Adipocyte (in vitro differentiated cells): ENCODE results near the gene CLASP2.

ENCODE experiments used
- DNase-seq: peaks from one replicate; pipeline ENCODE4 v3.0.0-alpha.2; 2015; ENCODE audit warnings: low read depth
- H3K27me3 ChIP-seq: replicated peaks from 2 replicates; pipeline ENCODE4 v1.7.0; 2013; ENCODE audit warnings: mild to moderate bottlenecking, low read length, moderate library complexity; ENCODE audit not compliant: control insufficient read depth, insufficient read depth
- H3K36me3 ChIP-seq: 2 replicates; pipeline ENCODE4 v1.7.0; 2013; ENCODE audit warnings: low read length, mild to moderate bottlenecking, moderate library complexity; ENCODE audit not compliant: control insufficient read depth, insufficient read depth, severe bottlenecking
- H3K4me1 ChIP-seq: 2 replicates; pipeline ENCODE4 v1.7.0; 2013; ENCODE audit warnings: mild to moderate bottlenecking, low read length, moderate library complexity; ENCODE audit not compliant: control insufficient read depth, insufficient read depth
- H3K4me3 ChIP-seq: 2 replicates; pipeline ENCODE4 v1.7.0; 2013; ENCODE audit warnings: mild to moderate bottlenecking, low read length, moderate library complexity
- H3K9ac ChIP-seq: 2 replicates; pipeline ENCODE4 v1.7.0; 2013; ENCODE audit warnings: mild to moderate bottlenecking, low read length, moderate library complexity
- H3K9me3 ChIP-seq: 2 replicates; pipeline ENCODE4 v1.7.0; 2013; ENCODE audit warnings: mild to moderate bottlenecking, low read length, moderate library complexity; ENCODE audit not compliant: control insufficient read depth

Gene CLASP2

GRCh38 chr3:33541918-33542317, 176.1 kb downstream of the CLASP2 start:
- H3K4me3 ChIP-seq: no peak overlapping the region
- H3K9ac ChIP-seq: no peak overlapping the region
- H3K27me3 ChIP-seq: no peaks in the 10 kb centered on the region
- peaks cover 49% of the 10 kb centered on the region for H3K36me3 ChIP-seq
- peak; percentile 2 for DNase-seq
- H3K9me3 ChIP-seq: no peaks in the 10 kb centered on the region
- H3K4me1 ChIP-seq: no peaks in the 10 kb centered on the region

- no peak overlapping the region for H3K4me3 ChIP-seq
- H3K9me3 ChIP-seq: no peaks in the 10 kb centered on the region
- H3K9ac ChIP-seq: no peak overlapping the region
- H3K36me3 ChIP-seq: peaks cover 63% of the 10 kb centered on the region
- no peak for DNase-seq
- H3K27me3 ChIP-seq: no peaks in the 10 kb centered on the region
- no peaks in the 10 kb centered on the region for H3K4me1 ChIP-seq
Measured at GRCh38 chr3:33538678-33539339, 179.2 kb downstream of the CLASP2 start.

- Histone ChIP-seq H3K4me3 (no peak overlapping the region), H3K9me3 (no peaks in the 10 kb centered on the region), H3K36me3 (peaks cover 68% of the 10 kb centered on the region), H3K27me3 (no peaks in the 10 kb centered on the region), H3K4me1 (no peaks in the 10 kb centered on the region), H3K9ac (no peak overlapping the region)
- no peak for DNase-seq
Measured at GRCh38 chr3:33537133-33537532, 180.9 kb downstream of the CLASP2 start.

GRCh38 chr3:33526787-33527186, 191.3 kb downstream of the CLASP2 start:
- H3K9ac ChIP-seq: no peak overlapping the region
- H3K36me3 ChIP-seq: peaks cover 38% of the 10 kb centered on the region
- H3K4me3 ChIP-seq: peak overlapping the region; percentile 20
- peaks cover 61% of the 10 kb centered on the region for H3K9me3 ChIP-seq
- H3K4me1 ChIP-seq: no peaks in the 10 kb centered on the region
- H3K27me3 ChIP-seq: no peaks in the 10 kb centered on the region
- DNase-seq: no peak

- DNase-seq: no peak
- Histone ChIP-seq H3K36me3 (peaks cover 23% of the 10 kb centered on the region), H3K9ac (no peak overlapping the region), H3K4me1 (no peaks in the 10 kb centered on the region), H3K9me3 (peaks cover 49% of the 10 kb centered on the region), H3K4me3 (no peak overlapping the region), H3K27me3 (no peaks in the 10 kb centered on the region)
Measured at GRCh38 chr3:33525232-33525631, 192.8 kb downstream of the CLASP2 start.

GRCh38 chr3:33523093-33523667, 194.9 kb downstream of the CLASP2 start:
- H3K9me3 ChIP-seq: peaks cover 41% of the 10 kb centered on the region
- no peak for DNase-seq

GRCh38 chr3:33521736-33522135, 196.3 kb downstream of the CLASP2 start:
- Histone ChIP-seq H3K9ac (no peak overlapping the region), H3K4me3 (no peak overlapping the region), H3K36me3 (peaks cover 19% of the 10 kb centered on the region), H3K4me1 (no peaks in the 10 kb centered on the region), H3K27me3 (no peaks in the 10 kb centered on the region), H3K9me3 (peaks cover 33% of the 10 kb centered on the region)
- DNase-seq: no peak

More at GRCh38 chr3:33523093-33523667, 194.9 kb downstream of the CLASP2 start:
- no peak overlapping the region for H3K4me3 ChIP-seq
- no peak overlapping the region for H3K9ac ChIP-seq
- H3K4me1 ChIP-seq: no peaks in the 10 kb centered on the region
- no peaks in the 10 kb centered on the region for H3K27me3 ChIP-seq
- peaks cover 19% of the 10 kb centered on the region for H3K36me3 ChIP-seq

GRCh38 chr3:33513262-33513863, 204.7 kb downstream of the CLASP2 start:
- Histone ChIP-seq H3K4me1 (peaks cover 7% of the 10 kb centered on the region), H3K4me3 (no peak overlapping the region), H3K36me3 (peaks cover 40% of the 10 kb centered on the region), H3K27me3 (no peaks in the 10 kb centered on the region), H3K9ac (no peak overlapping the region), H3K9me3 (no peaks in the 10 kb centered on the region)
- DNase-seq: no peak

- Histone ChIP-seq H3K4me1 (peaks cover 3% of the 10 kb centered on the region), H3K27me3 (no peaks in the 10 kb centered on the region), H3K9ac (no peak overlapping the region), H3K9me3 (no peaks in the 10 kb centered on the region), H3K4me3 (no peak overlapping the region), H3K36me3 (peaks cover 37% of the 10 kb centered on the region)
- DNase-seq: no peak
Measured at GRCh38 chr3:33505027-33505426, 213.0 kb downstream of the CLASP2 start.

- H3K9ac ChIP-seq: no peak overlapping the region
- no peaks in the 10 kb centered on the region for H3K27me3 ChIP-seq
- peaks cover 38% of the 10 kb centered on the region for H3K36me3 ChIP-seq
- no peak for DNase-seq
- H3K4me3 ChIP-seq: no peak overlapping the region
- H3K4me1 ChIP-seq: no peaks in the 10 kb centered on the region
- no peaks in the 10 kb centered on the region for H3K9me3 ChIP-seq
Measured at GRCh38 chr3:33496449-33496848, 221.6 kb downstream of the CLASP2 start.

- DNase-seq: no peak
- no peak overlapping the region for H3K4me3 ChIP-seq
Measured at GRCh38 chr3:33491721-33492120, 226.3 kb downstream of the CLASP2 start.

More at GRCh38 chr3:33491721-33492120, 226.3 kb downstream of the CLASP2 start:
- H3K9ac ChIP-seq: no peak overlapping the region
- no peaks in the 10 kb centered on the region for H3K4me1 ChIP-seq
- H3K9me3 ChIP-seq: no peaks in the 10 kb centered on the region
- no peaks in the 10 kb centered on the region for H3K27me3 ChIP-seq
- peaks cover 5% of the 10 kb centered on the region for H3K36me3 ChIP-seq
